ENCODE measurements around the gene MAP1LC3A.

DNA sequence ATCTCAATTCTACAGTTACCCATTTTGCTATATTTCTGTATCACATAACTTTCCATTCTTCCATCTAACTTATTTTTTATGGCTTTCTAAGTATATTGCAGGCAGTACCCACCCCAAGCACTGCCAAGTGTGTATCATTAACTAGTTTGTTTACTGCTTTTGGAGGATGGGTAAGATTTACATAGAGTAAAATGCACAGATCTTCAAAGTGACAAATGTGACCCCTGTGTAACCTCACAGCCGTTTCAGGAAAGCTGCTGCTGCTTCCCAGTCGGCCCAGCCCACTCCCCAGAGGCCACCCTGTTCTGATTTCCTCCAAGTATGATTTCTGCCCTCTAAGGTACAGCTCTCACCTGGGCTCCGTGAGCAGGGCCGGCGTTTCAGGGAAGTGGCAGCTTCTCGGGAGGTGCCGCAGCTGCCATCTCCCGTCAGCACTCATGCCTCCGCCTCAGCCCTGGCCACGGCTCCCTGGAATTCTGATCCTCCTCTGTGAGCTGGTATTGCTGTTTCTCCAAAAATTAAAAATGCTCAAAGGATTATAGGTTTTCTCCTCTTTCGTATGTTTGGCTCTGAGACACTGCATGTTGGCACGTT lies 15.0 kb upstream of the MAP1LC3A start:
- TF ChIP-seq, protein P1, sequence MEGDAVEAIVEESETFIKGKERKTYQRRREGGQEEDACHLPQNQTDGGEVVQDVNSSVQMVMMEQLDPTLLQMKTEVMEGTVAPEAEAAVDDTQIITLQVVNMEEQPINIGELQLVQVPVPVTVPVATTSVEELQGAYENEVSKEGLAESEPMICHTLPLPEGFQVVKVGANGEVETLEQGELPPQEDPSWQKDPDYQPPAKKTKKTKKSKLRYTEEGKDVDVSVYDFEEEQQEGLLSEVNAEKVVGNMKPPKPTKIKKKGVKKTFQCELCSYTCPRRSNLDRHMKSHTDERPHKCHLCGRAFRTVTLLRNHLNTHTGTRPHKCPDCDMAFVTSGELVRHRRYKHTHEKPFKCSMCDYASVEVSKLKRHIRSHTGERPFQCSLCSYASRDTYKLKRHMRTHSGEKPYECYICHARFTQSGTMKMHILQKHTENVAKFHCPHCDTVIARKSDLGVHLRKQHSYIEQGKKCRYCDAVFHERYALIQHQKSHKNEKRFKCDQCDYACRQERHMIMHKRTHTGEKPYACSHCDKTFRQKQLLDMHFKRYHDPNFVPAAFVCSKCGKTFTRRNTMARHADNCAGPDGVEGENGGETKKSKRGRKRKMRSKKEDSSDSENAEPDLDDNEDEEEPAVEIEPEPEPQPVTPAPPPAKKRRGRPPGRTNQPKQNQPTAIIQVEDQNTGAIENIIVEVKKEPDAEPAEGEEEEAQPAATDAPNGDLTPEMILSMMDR (conservative IDR thresholded peaks at IDR 0.05; ENCODE audit: low read depth, low read length): no peak
- TF ChIP-seq EZH2 (IDR thresholded peaks at IDR 0.05; ENCODE audit: borderline replicate concordance, low read depth, low read length, poor library complexity, severe bottlenecking): no peak
